Ammon's horn (tissue), 1 donor: ENCODE results near the gene CNTNAP4.

Experiments
- DNase-seq: peaks from one replicate; pipeline ENCODE4 v3.0.0-alpha.2; 2016; ENCODE audit warnings: low spot score

Gene CNTNAP4

DNA sequence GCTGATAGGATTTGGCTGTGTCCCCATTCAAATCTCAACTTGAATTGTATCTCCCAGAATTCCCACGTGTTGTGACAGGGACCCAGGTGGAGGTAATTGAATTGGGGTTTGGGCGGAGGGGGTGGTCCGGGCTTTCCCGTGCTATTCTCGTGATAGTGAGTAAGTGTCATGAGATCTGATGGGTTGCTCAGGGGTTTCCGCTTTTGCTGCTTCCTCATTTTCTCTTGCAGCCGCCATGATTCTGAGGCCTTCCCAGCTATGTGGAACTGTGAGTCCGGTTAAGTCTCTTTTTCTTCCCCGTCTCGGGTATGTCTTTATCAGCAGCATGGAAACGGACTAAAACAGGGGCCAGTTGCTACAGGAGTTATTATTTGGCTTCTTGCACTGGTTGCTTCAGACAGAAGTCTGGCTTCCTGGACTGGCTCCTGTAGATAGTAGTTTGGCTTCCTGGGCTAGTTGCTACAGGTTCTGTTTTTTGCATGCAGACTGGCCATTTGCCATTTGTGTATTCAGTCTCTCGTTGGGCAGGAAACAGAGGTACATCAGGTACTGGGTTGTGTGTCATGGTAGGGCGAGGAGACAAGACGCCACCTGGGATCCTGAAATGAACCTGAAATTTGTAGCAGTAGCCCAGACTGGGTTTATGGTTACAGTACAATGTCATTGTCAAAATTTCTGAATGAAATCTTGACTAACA lies 32.6 kb downstream of the CNTNAP4 start:
- no peak for DNase-seq

DNA sequence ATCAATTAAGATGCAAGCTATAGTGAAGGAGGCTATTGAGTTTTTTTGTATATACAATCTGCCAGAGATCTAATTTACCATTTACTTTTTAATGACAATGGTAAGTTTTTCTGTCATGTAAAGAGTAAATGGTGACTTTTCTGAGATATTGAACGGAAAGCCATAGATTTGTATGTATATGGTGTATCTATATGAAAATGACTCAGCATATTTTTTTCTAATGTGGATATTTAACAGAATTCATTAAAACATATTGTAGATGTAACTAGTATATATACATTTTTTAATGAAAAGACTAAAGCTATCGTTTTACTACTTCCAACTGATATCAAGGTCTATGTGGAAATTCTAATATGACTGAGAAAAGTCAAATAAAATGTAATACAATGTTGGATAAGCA lies 34.1 kb downstream of the CNTNAP4 start:
- no peak for DNase-seq

DNA sequence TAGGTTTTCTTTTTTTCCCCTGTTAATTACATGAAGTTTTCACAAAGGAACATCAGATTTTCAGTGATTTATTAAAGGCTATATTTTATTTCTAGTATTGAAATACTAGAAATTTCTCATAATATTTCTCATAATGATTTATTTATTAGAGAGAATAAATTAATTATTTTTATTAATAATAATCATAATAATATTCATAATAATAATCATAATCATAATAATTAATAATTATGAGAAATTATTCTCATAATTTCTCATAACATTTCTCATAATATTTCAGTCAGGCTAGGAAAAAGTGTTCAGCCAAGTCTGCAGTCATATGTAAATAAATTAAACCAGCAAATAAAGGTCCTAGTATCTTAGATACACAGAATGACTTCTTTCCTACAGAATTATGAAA lies 41.4 kb downstream of the CNTNAP4 start:
- no peak for DNase-seq

DNA sequence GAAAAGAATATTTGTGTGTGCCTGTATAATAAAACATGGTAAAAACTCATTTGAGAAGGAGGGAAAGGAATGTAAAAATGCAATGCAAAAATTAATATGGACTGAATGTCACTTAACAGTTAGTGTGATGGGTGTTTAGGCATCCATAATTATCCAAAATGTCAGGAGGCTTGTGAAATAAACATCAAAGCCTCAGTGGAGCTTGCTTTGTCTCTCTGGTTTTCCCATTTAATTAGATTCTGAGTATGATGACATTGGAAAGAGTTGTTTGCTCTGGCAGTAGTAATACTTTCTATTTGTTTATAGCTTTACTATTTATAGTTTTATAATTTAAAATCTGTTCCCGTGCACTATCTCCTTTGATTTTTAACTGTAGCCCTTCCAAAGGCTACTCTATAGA lies 51.9 kb downstream of the CNTNAP4 start:
- DNase-seq = no peak

DNA sequence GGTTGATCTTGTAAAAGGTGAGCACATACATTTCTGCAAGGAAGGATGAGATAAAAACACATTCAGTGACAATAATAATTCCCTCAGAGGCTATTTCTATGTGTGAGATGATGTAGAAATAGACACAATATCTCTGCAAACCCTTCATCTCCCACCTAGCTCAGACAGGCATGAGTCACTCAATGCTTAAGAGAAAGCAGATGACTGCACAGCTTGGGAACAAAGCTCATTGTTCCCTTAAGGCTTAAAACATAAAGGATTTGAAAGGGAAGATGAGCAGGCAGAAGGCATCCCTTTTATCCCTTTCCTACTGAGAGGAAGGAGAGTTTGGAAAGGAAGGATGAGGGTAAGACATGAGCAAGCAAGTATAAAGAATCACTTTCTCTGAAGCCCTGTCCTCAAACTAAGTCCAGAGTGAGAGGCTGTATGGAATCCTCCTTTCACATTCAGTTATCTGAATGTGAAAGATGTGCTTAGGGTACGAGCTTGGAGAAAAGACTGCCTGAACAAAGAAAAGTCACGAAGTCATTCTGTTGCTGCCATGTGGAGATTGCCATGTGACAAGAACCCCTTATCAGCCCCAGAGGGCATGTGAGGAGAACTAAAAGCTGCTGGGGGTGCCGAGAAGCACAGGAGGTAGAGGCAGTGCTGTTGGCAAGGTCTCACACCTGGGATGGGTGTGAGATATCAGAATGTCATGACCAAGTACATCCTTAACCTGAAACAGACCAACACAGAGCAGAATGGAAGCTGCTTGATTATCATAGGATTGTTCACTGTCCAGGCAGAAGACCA lies 58.2 kb downstream of the CNTNAP4 start:
- DNase-seq = peak; percentile 45

DNA sequence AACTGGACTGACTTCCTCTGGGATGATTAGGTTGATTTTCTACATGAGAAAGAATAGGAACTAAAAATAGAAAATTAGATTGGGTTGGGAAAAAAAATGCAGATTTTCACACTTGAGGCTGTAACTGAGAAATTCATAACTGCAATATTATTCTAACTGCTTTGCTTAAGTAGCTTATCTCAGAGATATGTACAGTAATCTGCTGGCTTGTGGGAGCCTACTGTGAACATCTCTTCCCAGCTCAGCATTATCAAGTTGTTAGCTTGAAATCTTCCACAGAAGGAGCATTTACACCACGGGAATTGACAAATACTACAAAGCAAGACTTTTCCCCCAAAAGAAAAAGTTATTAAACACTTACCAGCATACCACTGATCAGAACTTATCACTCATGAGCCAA lies 58.9 kb downstream of the CNTNAP4 start:
- no peak for DNase-seq

DNA sequence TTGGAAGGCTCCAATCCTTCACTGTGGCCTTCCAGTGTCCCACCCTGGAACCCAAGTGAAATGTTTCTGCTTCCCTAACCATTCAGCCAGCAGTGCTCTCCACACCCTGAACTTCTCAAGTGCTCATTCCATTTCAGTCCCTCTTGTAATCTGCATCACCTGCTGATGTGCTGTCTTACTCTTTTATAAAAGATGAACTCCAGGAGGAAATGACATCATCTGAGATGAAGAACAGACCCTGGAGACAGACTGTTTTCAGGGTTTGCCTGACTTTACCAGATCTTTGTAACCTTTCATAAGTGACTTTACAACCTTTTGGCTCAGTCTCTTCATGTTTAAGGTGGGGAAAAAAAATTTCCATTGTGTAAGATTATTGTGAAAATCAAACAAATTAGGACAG lies 61.3 kb downstream of the CNTNAP4 start:
- DNase-seq = no peak

DNA sequence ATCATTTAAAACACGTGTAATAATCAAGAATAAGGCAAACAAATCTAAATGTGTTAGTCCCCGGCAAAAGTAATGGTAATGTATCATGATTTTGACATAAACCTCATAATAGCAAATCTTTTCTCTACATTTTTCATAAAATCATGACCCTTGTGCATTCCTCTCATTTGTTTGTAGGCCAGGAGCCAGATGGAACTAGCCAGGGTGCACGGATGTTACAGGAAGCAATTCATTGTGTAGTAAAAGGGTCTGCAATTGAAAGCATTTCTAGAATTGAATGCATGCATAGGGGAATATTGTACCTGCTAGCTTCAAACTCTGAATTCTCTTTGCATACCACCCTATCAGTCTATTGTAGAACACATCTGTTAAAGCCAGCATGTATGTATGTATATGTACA lies 66.6 kb downstream of the CNTNAP4 start:
- no peak for DNase-seq

DNA sequence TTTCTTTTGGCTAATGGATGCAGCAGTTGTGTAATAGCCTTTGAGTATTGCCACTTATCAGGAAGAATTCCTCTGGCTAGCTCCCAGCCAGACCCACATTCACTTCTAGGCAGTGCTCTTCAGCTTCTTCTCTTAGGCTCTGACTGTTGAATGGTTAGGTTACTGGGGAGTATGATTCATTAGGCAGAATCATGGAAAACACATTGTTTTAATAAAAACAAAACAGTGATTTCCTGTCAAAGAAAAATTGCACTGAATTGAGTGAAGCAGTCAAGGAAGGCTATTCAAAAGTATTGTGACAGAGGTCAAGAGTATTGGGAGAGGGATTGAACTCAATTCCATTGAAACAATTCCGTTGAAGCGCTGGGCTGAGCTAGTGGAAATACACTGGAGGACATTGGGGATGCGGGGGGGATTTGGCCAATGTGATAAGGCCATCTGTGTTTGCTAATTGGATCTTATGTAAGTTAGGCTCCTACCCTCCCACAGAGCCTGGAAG lies 68.0 kb downstream of the CNTNAP4 start:
- no peak for DNase-seq

DNA sequence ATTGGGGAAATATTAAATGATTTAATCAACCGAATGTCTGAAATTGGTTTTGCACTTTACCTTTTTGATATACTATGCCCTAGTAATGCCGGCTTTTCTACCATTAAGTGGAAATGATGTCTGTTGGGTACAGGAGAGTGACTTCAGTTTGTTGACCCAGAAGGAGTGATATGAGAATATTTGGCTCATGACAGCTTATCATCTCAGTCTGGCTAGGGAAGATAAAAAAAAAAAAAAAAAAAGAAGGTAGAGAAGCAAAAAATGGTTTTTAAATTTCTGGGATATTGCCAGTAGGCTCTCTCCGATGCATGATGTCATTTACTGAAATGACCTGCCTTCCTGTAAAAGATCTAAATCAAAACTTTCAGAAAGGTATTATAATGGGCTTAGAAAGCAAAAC lies 69.0 kb downstream of the CNTNAP4 start:
- DNase-seq = no peak

DNA sequence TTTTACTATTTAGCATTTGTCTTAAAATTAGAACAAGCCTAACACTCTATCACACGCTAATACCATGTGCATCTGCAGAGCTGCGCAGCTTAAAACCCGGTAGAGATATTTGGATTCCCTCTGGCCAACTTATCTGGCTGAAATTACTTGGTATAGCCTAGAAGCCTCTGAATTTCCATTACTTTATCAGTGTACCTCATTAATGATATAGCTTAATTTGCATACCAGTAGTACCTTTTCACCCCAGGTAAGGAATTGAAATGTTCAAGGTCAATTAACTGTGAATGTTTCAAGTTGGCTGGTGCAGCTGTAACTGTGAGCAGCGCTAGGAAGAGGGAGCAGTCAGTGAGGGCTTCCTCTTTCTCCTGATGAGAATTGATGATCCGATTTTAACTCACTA lies 74.2 kb downstream of the CNTNAP4 start:
- no peak for DNase-seq

DNA sequence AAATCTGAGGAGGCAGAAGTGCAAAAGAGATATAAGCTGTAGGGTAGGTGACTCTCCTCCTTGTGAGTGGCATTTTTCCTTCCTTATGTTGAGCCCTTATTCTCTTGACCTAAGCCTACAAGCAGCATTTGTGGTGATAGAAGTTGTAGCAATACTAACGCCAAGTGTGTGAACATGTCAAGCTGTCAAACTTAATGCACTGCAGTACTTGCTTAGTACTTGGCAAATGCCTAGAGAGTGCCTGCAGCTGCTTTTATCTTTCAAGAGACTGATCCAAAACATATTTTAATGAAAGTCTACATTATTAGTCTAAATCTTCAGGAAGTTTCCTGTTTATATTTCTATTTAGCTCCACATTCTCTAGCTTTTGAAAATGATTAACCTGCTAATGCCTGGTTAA lies 83.2 kb downstream of the CNTNAP4 start:
- no peak for DNase-seq

DNA sequence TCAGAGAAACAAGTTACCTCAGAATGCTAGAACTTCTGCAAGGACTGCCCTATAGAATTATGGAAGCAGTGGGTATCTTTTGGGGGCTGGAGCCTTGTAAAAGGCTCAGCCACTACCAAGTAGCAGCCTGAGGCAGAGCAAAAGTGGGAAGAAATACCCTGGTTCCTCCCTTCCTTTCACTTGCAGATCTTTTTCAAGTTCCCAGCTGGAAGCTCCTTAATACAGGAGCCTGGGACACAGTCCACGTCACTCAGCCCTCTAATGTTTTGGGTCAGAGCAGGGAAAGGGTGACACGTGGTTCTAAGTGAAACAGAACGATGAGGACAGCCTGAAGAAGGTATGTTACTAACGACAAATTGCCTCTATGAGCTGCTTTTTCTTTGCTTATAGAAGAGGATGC lies 93.1 kb downstream of the CNTNAP4 start:
- DNase-seq = no peak

DNA sequence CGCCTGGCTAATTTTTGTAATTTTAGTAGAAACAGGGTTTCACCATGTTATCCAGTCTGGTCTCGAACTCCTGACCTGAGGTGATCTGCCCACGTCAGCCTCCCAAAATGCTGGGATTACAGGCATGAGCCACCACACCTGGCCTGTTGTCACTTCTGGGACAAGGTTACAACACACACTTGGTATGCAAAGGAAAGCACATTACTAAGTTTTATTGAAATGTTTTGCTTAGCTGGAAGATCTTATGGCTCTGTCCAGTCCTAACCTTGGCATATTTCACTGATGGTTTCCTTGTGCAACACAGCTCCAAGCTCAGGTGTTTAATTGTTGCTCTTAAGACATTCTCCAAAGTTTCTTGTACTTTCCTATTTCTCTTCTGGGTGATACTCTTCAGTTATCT lies 94.2 kb downstream of the CNTNAP4 start:
- no peak for DNase-seq

DNA sequence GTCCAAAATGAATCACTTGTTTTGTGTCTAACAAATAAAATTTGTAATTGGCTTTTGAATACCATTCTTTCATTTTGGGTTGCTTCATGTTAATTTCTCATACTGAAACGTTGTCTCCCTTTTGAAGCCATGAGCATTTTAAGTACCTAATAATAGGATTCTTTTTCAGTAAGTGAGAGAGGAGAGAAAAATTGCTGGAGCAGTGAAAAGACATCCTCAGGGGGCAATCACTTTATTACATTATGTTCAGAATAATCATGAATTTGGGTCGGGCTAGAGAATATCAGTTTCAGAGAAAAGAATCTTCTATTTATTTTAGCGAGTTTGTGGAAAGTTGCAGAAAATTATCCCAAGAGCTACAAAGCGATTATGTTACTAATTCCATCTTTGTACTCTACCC lies 96.8 kb downstream of the CNTNAP4 start:
- no peak for DNase-seq

DNA sequence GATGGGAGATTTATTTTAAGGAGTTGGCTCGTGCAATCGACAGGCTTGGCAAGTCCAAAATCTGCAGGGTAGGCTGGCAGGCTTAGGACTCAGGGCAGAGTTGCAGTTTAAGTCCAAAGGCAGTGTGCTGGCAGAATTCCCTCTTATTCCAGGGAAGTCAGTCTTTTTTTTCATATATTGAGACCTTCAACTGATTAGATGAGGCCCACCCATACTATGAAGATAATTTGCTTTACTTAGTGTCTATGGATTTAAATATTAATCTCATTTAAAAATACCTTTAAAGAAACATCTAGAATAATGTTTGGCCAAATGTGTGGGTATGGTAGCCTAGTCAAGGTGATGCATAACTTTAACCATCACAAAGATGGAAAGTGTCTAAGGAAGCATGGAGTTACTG lies 99.8 kb downstream of the CNTNAP4 start:
- no peak for DNase-seq

DNA sequence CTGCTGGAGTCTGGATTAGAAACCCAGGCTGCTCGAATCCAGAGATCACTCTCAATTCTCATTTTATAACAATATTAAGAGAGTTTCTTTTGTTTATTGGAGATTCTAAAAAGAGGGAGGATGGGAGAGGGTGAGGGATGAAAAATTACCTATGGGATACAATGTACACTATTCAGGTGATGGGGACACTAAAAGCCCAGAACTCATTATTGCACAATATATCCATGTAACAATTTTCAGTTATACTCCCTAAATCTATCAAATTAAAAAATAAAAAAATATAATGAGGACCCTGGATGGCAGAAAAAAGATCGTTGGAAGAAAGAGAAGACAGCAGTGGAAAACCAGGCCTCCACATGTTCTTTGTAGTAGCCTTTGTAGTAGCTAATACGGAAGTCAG lies 100.8 kb downstream of the CNTNAP4 start:
- no peak for DNase-seq

DNA sequence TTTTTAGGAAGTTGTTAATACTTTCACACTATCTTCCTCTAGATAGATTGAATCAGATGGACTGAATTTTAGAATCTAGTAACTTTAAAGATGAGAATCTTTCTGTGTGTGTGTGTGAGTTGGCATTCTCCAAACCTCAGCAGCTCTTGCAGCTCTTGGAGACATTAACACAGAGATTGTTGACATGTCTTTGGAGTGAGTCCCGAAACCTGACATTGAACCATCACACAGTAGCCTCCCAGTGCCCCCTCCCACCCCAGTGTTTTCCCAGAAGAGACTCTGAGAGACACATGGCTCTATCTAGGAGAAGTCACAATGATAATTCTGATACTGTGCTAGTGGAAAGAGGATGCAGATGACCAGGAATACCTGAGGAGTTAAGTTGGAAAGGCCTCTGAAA lies 103.9 kb downstream of the CNTNAP4 start:
- DNase-seq = no peak

DNA sequence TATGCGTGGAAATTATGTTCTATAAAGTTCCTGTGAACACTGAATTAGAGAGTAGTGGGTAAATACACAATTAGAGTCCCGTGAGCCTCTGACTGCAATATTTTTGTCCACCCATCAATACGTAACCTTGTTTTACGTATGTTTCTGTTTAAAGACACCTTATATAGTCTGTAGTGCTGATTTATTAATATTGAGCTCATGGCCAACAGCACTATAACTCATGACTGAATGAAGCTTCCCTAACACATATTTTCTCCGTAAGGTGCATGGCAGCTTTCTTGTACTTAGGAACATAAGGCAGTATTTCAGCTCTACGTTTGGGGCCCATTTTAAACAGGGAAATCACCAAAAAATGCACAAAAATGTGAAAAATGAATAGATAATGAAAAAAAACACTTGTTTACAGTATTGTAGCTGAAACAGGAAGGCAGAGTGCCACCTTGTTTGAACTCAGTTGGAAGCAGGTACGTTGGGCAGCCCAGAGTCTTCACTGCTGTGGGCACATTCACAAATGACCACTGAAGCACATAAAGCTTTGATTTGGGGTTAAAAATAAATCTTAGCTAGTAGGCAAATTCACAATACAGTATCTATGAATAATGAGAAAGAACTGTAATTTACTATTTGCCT lies 108.5 kb downstream of the CNTNAP4 start:
- DNase-seq = no peak

DNA sequence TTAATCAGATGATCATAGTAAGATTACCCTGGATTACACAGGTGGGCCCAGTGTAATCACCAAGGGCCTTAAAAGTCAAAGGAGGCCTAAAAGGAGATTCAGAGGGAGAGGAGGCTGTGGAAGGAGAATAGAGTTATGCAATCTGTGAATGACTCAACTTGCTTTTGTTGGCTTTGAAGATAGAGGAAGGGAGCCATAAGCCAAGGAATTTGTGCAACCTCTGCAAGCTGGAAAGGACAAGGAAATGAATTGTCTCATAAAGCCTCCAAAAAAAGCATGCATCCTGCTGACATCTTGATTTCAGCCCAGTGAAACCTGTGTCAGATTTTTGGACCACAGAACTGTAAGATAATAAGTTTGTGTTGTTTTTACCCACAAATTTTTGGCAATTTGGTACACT lies 109.6 kb downstream of the CNTNAP4 start:
- no peak for DNase-seq

DNA sequence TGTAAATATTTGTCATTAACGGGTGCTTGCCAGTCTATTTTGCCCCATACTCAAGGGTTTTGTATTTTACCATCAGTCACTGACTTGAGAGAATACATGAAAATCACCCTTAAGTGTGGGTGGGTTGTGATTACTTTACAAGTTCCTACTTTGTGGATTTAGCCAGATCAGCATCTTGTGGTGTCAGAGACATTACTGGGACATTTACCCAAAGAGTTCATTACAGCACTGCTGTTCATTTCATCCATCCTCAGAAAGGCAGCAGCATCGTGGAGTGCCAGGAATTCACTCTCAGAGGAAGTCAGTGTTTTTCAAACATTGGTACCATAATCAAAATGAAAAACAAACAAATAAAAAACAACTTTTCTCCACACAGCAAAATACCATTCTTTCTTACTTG lies 110.8 kb downstream of the CNTNAP4 start:
- DNase-seq = no peak

DNA sequence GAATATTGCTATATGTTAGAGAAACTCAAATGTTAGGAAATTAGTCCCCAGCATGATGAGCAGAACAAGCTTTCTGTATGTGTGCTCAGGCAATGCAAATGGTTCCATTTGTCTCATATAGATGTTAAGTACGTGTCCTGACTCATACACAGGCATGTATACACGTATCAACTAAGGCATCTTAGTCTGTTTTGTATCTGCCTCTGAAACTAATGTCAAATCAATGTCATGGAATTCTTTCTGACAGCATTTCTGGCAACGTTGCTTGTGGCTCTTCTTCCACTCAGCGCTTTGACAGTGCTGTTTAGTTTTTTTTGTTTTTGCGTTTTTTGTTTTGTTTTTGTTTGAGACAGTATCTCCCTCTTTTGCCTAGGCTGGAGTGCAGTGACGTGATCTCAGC lies 111.9 kb downstream of the CNTNAP4 start:
- no peak for DNase-seq

DNA sequence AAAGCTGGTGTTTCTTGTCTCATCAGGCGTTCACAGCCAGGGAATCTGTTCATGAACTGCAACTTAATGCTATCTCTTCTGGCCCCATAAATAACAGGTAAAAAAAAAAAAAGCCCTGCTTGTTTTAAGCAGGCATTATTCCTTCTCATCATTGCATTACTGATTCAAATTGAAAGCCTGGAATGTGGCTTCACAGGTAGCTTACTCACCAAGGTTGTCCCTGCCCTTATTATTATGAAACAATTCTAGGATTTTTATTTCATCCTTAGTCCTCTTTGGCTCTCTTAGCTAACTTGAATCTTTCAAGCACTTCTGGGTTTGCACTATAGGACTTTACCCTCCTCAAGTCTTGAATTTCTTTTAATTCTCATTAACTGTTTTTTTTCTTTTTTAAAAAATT lies 113.3 kb downstream of the CNTNAP4 start:
- DNase-seq = no peak
